Naive B cell (primary cell): Measurements from ENCODE around the gene CCBE1. TPM values are rescaled to one million over a fixed set of nuclear protein-coding genes. Genes with fewer than 3 reads are reported as not detected.

ENCODE experiments used
- ATAC-seq, 2 donors: fragments of 150-1000 bp; cut with Tn5 transposase; 2 replicates each; pipeline ENCODE4 v1.10.0; 2021; ENCODE audit warnings: low read depth in 2 of 2, mild to moderate bottlenecking in 2 of 2, moderate library complexity in 2 of 2
- DNase-seq: peaks from one replicate; pipeline ENCODE4 v3.0.0; 2022
- H3K27ac Mint-ChIP-seq, 6 donors: one replicate each; pipeline ENCODE4 v1.8.0; 2020 to 2022; ENCODE audit warnings: mild to moderate bottlenecking in 6 of 6, mixed read lengths in 6 of 6, moderate library complexity in 5 of 6, inconsistent platforms in 2 of 6
- H3K27me3 Mint-ChIP-seq, 3 donors: one replicate each; pipeline ENCODE4 v1.8.0; 2021 to 2022; ENCODE audit warnings: mixed read lengths in 3 of 3, mild to moderate bottlenecking in 1 of 3
- H3K36me3 Mint-ChIP-seq, 2 donors: one replicate each; pipeline ENCODE4 v1.8.0; 2020 to 2022; ENCODE audit warnings: mixed read lengths in 2 of 2, inconsistent platforms in 1 of 2, mild to moderate bottlenecking in 1 of 2
- H3K4me1 Mint-ChIP-seq, 3 donors: one replicate each; pipeline ENCODE4 v1.8.0; 2020 to 2022; ENCODE audit warnings: mixed read lengths in 3 of 3, inconsistent platforms in 1 of 3, mild to moderate bottlenecking in 1 of 3, moderate library complexity in 1 of 3
- H3K4me3 Mint-ChIP-seq, 8 donors: one replicate each; pipeline ENCODE4 v1.8.0; 2020 to 2022; ENCODE audit warnings: mild to moderate bottlenecking in 8 of 8, mixed read lengths in 8 of 8, moderate library complexity in 8 of 8, inconsistent platforms in 2 of 8
- H3K9me3 Mint-ChIP-seq, 7 donors: one replicate each; pipeline ENCODE4 v1.8.0; 2020 to 2022; ENCODE audit warnings: mixed read lengths in 7 of 7, mild to moderate bottlenecking in 5 of 7, inconsistent platforms in 2 of 7, moderate library complexity in 1 of 7
- polyA plus RNA-seq, 6 donors: library from polyadenylated mRNA; unstranded; fragments of 300-500 nt; fragmentation: Illumina TruSeq; gene quantifications; one replicate each; pipeline ENCODE4 v1.2.3, GENCODE V29; 2021; ENCODE audit warnings: low read depth in 6 of 6

CCBE1 gene
- polyA plus RNA-seq, 6 donors from 2014 or later, result not detected

GRCh38 chr18:59610546-59611140, 86.6 kb downstream of the CCBE1 start:
- peaks cover 0 to 4% (median 0%) of the 10 kb centered on the region in 7 donors for H3K9me3 Mint-ChIP-seq
- no peak for ATAC-seq

DNA sequence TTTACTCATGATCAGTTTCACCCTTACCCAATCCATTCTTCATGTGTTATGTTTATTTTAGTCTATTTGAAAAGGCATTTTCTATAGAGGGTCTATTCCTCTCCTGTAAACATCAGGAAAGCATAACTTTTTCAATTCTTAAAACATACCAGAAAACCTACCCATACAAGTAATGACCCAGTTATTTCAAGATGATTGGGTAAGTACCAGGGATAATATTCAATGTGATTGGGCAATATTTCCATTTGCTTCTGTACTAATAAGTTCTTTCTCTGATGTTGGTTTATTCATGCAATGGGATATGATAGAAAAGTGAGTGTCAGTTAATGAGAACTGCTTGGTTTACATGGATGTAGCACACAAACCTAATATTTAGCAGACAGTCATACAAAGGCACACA, 87.6 kb downstream of the CCBE1 start:
- H3K36me3 Mint-ChIP-seq, result no peaks in the 10 kb centered on the region
- no peaks in the 10 kb centered on the region for H3K4me1 Mint-ChIP-seq
- ATAC-seq (no peak), DNase-seq (no peak)
- H3K9me3 Mint-ChIP-seq, result peaks cover 0 to 4% (median 0%) of the 10 kb centered on the region in 7 donors
- H3K27me3 Mint-ChIP-seq, result peaks cover 0 to 6% (median 0%) of the 10 kb centered on the region in 3 donors
- no peak overlapping the region for H3K27ac Mint-ChIP-seq
- H3K4me3 Mint-ChIP-seq, result no peak overlapping the region

More at GRCh38 chr18:59610546-59611140, 86.6 kb downstream of the CCBE1 start:
- Mint-ChIP-seq H3K27me3 (peaks cover 0 to 6% (median 0%) of the 10 kb centered on the region in 3 donors), H3K4me3 (no peak overlapping the region), H3K4me1 (no peaks in the 10 kb centered on the region), H3K27ac (no peak overlapping the region), H3K36me3 (no peaks in the 10 kb centered on the region)
- no peak for DNase-seq

DNA sequence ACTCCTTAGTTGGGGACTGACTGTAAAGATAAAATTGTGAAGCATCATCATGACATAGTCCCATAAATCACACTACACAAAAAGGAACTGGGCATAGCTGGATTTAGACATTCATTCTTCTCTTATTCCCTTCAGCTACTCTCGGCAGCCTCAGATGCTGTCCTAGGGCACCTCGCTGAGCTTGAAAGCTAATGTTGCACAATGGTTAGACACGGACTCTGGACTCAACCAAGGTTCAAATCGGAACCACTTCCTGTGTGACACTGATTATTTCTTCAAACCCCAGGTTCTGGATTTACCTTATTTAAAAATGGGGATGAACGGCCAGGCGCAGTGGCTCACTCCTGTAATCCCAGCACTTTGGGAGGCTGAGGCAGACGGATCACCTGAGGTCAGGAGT, 89.8 kb downstream of the CCBE1 start:
- Mint-ChIP-seq H3K36me3 (no peaks in the 10 kb centered on the region), H3K27me3 (peaks cover 0 to 6% (median 0%) of the 10 kb centered on the region in 3 donors), H3K27ac (no peak overlapping the region), H3K4me3 (no peak overlapping the region), H3K4me1 (no peaks in the 10 kb centered on the region), H3K9me3 (peaks cover 0 to 4% (median 0%) of the 10 kb centered on the region in 7 donors)
- no peak for ATAC-seq
- DNase-seq, result no peak

- Mint-ChIP-seq H3K36me3 (no peaks in the 10 kb centered on the region), H3K27me3 (peaks cover 0 to 6% (median 0%) of the 10 kb centered on the region in 3 donors)
These were observed 90.2 kb downstream of the CCBE1 start for GRCh38 chr18:59607078-59607379.

DNA sequence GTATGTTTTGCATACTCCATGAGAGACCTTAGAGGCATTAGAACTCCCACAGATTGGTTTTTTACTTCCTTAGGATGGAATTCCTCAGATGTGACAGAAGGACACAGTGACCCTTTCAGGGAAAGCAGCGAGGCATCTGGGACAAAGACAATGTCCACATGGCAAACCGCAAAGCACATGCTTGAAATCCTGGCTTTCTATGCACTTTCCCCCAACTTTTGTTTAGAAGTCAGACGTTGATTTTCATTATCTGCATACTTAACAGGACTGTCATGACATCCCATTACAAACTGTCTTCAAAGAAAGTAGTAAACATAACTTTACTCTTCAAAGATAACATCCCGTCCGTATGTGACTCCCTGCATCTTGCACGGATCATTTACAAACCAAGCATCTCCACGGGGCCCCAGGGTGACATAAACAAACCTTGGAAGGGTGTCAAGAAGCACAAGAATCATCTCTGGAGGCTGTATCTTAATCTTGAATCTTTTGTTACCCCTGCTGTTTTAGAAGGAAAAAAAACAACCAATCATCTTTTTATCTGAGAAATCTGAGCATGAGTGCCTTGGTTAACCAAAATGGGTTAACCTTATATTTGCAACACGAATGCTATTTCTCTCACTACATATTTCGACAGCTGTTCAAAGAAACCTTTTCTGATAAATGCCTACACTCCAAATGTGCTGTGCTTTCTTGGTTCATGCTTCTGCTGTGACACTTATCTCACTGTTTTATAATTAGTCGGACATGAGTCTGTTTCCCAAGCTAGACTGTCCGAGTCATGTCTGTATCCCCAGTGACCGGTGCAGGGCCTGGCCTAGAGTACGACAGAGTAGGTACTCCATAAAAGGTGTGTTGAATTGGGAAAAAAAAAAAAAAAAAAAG, 90.8 kb downstream of the CCBE1 start:
- no peak for DNase-seq
- no peak for ATAC-seq
- Mint-ChIP-seq H3K4me3 (no peak overlapping the region), H3K9me3 (peaks cover 0 to 6% (median 0%) of the 10 kb centered on the region in 7 donors), H3K27me3 (peaks cover 0 to 9% (median 4%) of the 10 kb centered on the region in 3 donors), H3K4me1 (no peaks in the 10 kb centered on the region), H3K27ac (no peak overlapping the region), H3K36me3 (no peaks in the 10 kb centered on the region)

More at GRCh38 chr18:59607078-59607379, 90.2 kb downstream of the CCBE1 start:
- DNase-seq, result no peak
- H3K9me3 Mint-ChIP-seq, result peaks cover 0 to 4% (median 0%) of the 10 kb centered on the region in 7 donors
- H3K4me3 Mint-ChIP-seq, result no peak overlapping the region
- H3K4me1 Mint-ChIP-seq, result no peaks in the 10 kb centered on the region
- no peak for ATAC-seq
- no peak overlapping the region for H3K27ac Mint-ChIP-seq

GRCh38 chr18:59605633-59606192, 91.5 kb downstream of the CCBE1 start:
- ATAC-seq (no peak), DNase-seq (no peak)
- H3K36me3 Mint-ChIP-seq, result no peaks in the 10 kb centered on the region
- H3K4me1 Mint-ChIP-seq, result no peaks in the 10 kb centered on the region
- H3K9me3 Mint-ChIP-seq, result peaks cover 0 to 8% (median 0%) of the 10 kb centered on the region in 7 donors
- H3K4me3 Mint-ChIP-seq, result no peak overlapping the region
- no peak overlapping the region for H3K27ac Mint-ChIP-seq
- H3K27me3 Mint-ChIP-seq, result peaks cover 1 to 13% (median 5%) of the 10 kb centered on the region in 3 donors

DNA sequence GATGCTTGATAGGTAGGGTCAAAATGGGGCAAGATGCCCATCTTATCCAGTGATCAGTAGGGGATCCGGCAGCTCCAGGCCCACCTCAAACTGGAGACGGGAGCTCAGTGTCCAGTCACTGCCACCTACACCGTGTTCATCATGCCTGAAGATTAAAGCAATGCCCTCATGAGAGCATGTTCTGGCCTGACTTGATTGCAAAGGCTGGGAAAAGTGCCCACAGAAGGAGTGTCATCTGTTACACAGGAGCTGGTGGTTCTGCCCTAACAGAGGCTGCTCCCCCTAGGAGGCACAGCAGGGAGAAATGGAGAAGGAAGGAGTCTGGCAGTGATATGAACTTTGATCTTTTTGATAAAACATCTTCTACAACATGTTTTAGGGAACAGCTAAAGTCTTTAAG, 92.3 kb downstream of the CCBE1 start:
- H3K4me1 Mint-ChIP-seq, result no peaks in the 10 kb centered on the region
- H3K27me3 Mint-ChIP-seq, result peaks cover 5 to 13% (median 6%) of the 10 kb centered on the region in 3 donors
- DNase-seq (no peak), ATAC-seq (no peak)
- no peak overlapping the region for H3K27ac Mint-ChIP-seq
- H3K9me3 Mint-ChIP-seq, result peaks cover 0 to 8% (median 0%) of the 10 kb centered on the region in 7 donors
- H3K4me3 Mint-ChIP-seq, result no peak overlapping the region
- no peaks in the 10 kb centered on the region for H3K36me3 Mint-ChIP-seq

DNA sequence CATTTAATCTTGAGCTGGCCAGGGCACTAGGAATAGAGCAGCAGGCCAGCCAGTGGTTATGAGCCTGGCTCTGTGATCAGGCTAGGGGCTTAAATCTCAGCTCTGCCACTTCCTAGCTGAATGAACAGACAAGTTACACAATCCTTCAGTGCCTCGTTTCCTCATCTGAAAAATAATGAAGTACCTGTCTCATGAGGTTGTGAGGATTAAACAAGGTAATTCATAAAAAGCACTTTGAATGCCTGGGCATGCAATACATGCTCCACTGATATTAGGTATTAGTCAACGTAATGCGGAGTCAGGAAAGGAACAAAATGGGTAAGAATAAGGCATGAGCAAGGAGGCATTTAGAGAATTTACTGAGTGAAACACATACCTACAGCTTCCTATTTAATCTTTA, 100.2 kb downstream of the CCBE1 start:
- no peak overlapping the region for H3K4me3 Mint-ChIP-seq
- no peak for ATAC-seq

DNA sequence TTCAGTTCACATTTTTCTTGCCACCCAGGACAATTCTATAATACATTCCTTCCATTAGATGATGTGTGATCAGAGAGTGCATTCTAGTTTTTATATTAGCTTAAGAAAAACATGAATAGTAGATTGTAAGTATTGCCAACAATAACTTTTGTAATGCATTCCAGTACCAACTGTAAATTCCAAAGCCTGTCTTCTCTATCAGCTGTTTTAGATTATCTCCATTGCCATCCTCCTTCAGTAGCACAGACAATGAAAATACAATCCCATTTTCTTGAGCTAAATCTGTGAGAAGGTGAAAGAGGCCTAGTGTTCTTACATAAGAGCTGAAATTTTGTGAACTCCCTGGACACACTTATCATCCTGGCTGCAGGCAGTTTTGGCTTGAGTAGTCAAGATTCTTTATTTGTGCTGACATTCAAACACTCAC, 103.9 kb downstream of the CCBE1 start:
- Mint-ChIP-seq H3K4me1 (no peaks in the 10 kb centered on the region), H3K36me3 (no peaks in the 10 kb centered on the region), H3K4me3 (no peak overlapping the region), H3K9me3 (no peaks in the 10 kb centered on the region), H3K27me3 (no peaks in the 10 kb centered on the region), H3K27ac (no peak overlapping the region)
- ATAC-seq, result no peak
- no peak for DNase-seq

More for the DNA sequence above, 100.2 kb downstream of the CCBE1 start:
- Mint-ChIP-seq H3K36me3 (no peaks in the 10 kb centered on the region), H3K27ac (no peak overlapping the region), H3K9me3 (peaks cover 0 to 9% (median 0%) of the 10 kb centered on the region in 7 donors), H3K27me3 (peaks cover 5 to 15% (median 6%) of the 10 kb centered on the region in 3 donors), H3K4me1 (no peaks in the 10 kb centered on the region)
- DNase-seq, result no peak

DNA sequence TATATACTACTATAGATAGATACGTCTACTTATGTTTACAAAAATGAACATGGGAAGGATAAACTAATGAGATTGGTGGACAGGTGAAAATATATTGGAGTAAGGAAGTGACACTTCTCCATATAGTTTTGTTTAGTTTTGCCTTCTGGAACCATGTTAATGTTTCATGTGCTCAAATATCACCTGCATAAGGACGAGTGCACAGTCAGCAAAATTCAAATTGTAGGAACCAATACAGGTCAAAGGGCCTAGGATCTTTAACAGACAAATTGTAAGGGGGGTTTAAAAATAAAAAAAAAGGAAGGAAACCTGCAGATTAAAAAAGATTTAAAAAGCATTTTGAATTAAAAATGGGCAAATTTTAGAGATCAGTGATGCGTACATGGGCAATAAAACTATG, 104.6 kb downstream of the CCBE1 start:
- DNase-seq (no peak), ATAC-seq (no peak)
- Mint-ChIP-seq H3K4me1 (no peaks in the 10 kb centered on the region), H3K36me3 (no peaks in the 10 kb centered on the region), H3K4me3 (no peak overlapping the region), H3K27ac (no peak overlapping the region), H3K27me3 (no peaks in the 10 kb centered on the region), H3K9me3 (no peaks in the 10 kb centered on the region)

DNA sequence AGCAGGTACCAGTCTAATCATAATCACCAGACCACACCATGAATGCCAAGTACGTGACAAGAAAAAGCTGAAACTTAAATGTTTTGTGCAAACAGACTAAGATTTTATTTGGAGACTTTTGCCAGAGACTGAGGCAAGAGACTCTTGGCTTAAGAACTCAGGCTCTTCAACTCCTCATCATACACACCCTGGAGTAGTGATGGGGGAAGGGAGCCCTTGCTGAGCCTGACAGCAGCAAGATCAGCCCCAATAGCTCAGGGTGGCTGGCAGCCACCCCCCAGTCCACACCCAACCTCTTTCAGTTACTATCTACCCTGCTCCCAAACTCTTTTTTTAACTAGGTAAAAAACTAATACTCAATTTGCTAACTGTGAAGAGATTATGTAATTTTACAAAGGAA, 114.8 kb downstream of the CCBE1 start:
- H3K27me3 Mint-ChIP-seq, result peaks cover 9 to 16% (median 10%) of the 10 kb centered on the region in 3 donors
- ATAC-seq (no peak), DNase-seq (no peak)
- no peak overlapping the region for H3K27ac Mint-ChIP-seq
- H3K36me3 Mint-ChIP-seq, result no peaks in the 10 kb centered on the region
- H3K4me3 Mint-ChIP-seq, result no peak overlapping the region
- no peaks in the 10 kb centered on the region for H3K4me1 Mint-ChIP-seq
- peaks cover 0 to 3% (median 0%) of the 10 kb centered on the region in 7 donors for H3K9me3 Mint-ChIP-seq

DNA sequence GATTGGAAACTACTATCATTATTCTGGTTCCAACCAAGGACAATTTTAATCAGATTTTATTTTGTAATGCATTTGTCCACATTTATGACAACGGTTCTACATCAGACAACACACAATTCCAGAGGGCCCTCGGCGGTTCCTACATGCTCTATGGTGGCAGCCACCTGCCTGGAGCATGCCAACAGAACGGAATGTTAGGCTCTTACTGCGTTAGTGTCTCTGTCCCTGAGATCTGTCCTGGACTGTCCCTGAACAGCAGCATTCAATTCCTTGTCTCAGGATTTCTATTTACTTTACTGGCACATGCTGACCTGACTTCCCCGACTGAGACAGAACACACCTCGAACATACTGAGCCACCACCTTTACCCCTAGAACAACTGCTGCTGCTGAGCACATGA, 117.7 kb downstream of the CCBE1 start:
- Mint-ChIP-seq H3K9me3 (peaks cover 0 to 3% (median 0%) of the 10 kb centered on the region in 7 donors), H3K36me3 (no peaks in the 10 kb centered on the region), H3K27ac (no peak overlapping the region), H3K4me3 (no peak overlapping the region), H3K27me3 (peaks cover 15 to 27% (median 16%) of the 10 kb centered on the region in 3 donors), H3K4me1 (no peaks in the 10 kb centered on the region)
- no peak for ATAC-seq
- no peak for DNase-seq

GRCh38 chr18:59577386-59577655, 119.9 kb downstream of the CCBE1 start:
- Mint-ChIP-seq H3K27ac (no peak overlapping the region), H3K27me3 (peaks cover 15 to 22% (median 16%) of the 10 kb centered on the region in 3 donors), H3K36me3 (no peaks in the 10 kb centered on the region), H3K4me3 (no peak overlapping the region), H3K4me1 (no peaks in the 10 kb centered on the region), H3K9me3 (peaks cover 0 to 3% (median 0%) of the 10 kb centered on the region in 7 donors)
- DNase-seq (no peak), ATAC-seq (no peak)
